Eye (tissue), 1 donor: ENCODE measurements around the gene KIRREL3.

ENCODE experiments used
- DNase-seq: peaks from one replicate; pipeline ENCODE4 v3.0.0-alpha.2; 2015

Gene KIRREL3

GRCh38 chr11:126457817-126458216, 542.8 kb downstream of the KIRREL3 start:
- DNase-seq, result no peak

DNA sequence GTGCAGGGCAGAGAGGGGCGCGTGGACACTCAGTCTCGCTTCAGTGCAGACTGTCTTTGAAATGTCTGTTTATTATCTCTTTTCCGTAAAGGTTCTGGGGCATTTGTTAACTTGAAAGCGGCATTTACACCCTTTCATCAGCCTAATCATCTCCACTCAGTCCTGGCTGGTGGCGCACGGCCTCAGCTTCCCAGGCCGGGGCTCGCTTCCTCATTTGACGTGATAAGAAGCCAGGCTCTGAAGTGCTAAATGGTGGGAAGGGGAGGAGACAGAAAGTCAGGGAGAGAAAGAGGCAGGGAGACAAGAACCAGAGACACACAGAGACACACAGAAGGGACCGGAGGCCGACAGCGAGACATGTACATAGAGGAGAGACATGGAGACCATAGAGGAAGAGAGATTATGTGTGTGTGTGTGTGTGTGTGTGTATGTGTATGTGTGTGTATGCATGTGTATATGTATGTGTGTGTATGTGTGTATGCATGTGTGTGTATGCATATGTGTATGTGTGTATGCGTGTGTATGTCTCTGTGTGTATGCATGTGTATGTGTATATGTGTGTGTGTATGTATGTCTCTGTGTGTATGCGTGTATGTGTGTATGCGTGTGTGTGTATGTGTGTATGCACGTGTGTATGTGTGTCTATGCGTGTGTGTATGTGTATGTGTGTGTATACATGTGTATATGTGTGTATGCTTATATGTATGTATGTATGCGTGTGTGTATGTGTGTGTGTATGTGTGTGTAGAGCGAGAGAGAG, 543.6 kb downstream of the KIRREL3 start:
- no peak for DNase-seq

- DNase-seq, result no peak
Measured at GRCh38 chr11:126456089-126456488, 544.5 kb downstream of the KIRREL3 start.

GRCh38 chr11:126452241-126453101, 548.1 kb downstream of the KIRREL3 start:
- DNase-seq, result peak; percentile 63

GRCh38 chr11:126451211-126451802, 549.3 kb downstream of the KIRREL3 start:
- DNase-seq, result no peak

- DNase-seq, result no peak
Measured at GRCh38 chr11:126450806-126451205, 549.8 kb downstream of the KIRREL3 start.

- no peak for DNase-seq
Measured at GRCh38 chr11:126450198-126450597, 550.4 kb downstream of the KIRREL3 start.

DNA sequence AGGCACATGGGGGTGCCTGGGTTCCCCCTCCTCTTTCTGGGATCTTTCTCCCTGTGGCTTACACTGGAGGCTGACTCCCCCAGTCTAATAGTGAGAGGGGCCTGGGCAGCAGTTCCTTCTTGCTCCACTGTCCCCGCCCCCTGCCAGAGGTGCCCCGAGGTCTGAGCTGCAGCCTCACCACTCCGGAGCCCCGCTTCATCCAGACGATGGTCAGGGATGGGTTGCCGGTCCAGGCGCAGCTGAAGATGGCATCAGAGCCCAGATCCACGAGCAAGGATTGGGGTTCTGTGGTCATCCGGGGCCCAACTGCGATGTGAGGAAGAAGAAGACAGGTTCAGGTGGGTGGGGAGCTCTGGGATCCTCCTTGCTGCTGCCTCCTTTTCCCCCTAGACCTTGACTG, 554.0 kb downstream of the KIRREL3 start:
- no peak for DNase-seq

GRCh38 chr11:126444072-126444471, 556.5 kb downstream of the KIRREL3 start:
- no peak for DNase-seq

DNA sequence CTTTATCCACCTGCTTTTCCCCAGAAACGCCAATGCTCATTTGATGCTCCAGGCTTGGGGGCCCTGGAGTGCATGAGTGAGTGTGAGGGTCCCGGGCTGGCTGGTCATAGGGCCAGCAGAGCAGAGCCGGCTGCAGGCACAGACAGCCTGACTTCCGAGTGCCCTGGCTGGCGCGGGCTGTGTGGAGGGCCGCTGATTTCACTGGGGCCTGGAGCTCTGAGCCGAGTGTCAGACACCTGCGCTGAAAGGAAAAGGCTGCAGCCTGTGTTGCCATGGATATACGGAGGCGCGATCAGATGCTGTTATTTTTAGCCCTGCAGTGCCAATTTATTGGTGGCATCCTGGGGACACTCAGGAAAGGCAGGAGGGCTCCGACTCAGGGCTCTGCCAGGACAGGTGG, 557.5 kb downstream of the KIRREL3 start:
- DNase-seq, result peak; percentile 64

- DNase-seq, result peak; percentile 95
Measured at GRCh38 chr11:126440792-126441514, 559.6 kb downstream of the KIRREL3 start.

GRCh38 chr11:126440276-126440675, 560.3 kb downstream of the KIRREL3 start:
- no peak for DNase-seq

DNA sequence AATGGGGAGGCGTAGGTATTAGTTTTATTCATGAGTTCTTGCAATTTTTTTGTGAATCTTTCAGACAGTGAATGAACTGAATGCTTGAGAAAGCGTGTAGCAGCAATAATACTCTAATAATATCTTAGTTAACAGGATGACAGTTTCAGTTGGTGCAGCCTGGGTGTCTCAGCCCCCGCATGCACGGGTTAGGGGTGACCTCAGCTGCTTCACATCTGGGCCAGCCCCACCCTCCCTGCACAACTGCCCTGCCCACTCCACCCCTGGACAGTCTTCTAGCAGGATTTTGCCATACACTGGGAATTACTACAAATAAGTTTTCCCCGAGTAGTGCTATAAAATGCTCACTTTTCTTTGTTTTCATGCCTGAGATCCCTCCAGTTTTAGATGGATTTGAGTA, 561.9 kb downstream of the KIRREL3 start:
- DNase-seq, result no peak

DNA sequence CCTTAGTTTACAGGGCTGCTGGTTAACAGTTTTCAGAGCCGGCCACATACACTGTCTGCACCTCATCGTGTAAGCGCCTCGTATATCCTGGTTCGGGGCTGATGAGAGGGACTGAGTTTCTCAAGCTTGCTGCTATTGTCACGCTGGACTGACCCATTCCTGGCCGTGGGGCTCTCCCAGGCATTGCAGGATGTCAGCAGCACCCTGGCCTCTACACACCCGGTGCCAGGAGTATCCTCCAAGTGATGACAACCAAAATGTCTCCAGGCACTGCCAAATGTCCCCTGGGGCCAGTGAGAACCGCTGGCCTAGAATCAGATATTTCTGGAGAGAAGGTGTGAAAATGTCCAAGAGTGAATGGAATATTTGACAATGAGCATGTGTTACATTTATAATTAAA, 562.3 kb downstream of the KIRREL3 start:
- DNase-seq, result no peak

GRCh38 chr11:126437731-126438130, 562.8 kb downstream of the KIRREL3 start:
- DNase-seq, result no peak

DNA sequence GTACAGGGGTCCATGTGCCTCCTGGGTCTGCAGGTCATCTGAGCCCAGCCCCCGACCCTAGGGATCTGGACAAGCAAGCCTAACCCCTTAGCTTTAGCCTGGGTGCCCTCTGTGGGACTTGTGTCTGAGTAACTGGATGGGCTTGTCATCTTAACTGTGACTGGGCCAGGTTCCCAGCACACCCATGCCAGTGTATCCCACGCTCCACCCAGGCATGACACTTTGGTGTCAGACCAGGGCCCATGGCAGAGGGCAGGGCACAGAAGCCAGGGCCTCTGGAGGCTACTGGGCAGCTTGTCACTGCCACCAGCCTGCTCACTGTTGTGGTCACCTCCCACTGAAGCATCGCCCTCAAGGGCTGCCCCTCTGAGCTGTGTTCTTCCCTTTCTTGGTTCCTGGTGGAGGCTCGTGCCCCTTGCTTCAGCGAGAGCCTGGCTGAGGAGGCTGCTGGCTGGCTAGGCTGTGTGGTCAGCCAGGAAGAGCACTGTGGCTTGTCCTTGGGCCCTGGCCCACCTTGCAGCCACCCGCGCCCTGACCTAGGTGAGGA, 564.3 kb downstream of the KIRREL3 start:
- DNase-seq, result no peak

DNA sequence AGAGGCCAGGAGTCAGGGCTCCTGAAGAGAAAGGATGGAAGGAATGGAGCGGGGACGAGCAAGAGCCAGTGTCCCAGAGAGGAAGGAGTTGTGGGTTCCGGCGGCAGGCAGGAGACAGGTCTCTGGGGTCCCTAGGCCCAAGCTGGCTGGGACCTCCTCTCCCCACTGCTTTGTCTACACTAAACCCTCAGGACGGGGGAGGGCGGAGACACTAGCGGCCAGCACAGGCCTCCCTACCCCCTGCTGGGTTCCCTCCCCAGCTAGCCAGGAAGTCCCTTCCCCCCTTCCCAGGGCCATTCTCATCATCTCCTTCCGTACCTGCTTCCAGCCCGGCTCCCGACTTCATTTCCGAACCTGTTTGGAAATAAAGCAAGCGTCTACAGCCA, 565.6 kb downstream of the KIRREL3 start:
- DNase-seq, result no peak

DNA sequence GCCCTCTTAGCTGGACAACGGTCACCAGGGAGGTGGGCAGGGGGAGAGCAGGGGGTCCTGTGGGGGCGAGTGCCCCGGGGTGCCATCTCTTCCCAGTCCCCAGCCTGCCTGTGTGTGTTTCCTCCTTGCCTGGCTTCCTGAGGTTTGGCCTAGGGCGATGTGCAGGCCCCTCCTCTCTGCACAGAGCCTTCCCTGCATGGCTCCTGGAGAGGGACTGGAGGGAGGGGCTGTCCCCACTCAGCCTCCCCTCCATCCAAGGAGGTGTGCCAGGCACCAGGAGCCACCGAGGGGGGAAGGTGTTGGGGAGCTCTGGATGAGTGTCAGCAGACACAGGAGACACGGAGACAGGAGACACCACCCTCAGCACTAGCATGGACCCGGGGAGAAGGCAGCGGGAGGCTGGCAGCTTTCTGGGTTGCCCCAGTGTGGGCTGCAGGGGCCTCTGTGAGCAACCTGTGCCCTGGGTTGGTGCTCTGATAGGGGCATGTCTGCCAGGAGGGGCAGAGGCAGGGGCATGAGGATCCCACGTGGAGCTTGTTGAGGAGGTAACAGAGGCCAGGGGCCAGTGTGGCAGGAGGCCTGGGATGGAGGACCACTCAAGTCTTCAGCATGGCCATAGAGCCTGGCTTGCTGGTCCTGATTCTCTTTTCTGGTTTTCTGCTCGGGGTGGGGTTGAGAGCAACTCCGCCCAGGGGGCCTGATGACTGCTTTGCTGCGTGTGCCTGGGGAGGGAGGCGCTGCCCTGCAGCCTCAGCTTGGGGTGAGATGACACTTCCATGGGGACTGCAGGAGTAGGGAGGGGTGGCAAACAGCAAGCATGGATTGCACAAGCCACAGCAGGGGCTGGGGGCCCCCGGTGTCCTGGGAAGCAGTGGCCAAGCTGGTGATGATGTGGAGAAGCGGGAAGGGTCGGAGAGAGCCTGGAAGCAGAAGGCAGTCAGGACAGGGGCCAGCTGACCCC, 566.3 kb downstream of the KIRREL3 start:
- DNase-seq, result no peak

GRCh38 chr11:126433244-126433846, 567.2 kb downstream of the KIRREL3 start:
- DNase-seq, result no peak

DNA sequence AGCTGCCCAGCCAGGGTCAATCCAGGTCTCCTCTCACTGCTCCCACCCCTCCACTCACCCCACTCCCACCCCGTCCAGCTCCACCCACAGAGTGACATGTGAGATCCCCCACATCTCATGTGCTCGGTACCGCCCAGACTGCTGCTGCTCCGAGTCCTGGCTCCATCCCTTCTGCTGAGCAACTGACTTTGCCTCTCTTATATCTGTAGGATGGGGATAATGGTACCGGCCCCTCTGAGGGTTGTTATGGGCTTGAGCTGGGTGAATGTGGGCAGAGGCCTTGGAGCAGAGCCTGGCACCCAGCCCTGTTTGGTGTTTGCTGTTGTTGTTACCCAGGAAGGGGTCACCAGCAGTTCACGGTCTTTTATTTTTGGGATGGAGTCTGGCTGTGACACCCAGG, 568.0 kb downstream of the KIRREL3 start:
- no peak for DNase-seq

DNA sequence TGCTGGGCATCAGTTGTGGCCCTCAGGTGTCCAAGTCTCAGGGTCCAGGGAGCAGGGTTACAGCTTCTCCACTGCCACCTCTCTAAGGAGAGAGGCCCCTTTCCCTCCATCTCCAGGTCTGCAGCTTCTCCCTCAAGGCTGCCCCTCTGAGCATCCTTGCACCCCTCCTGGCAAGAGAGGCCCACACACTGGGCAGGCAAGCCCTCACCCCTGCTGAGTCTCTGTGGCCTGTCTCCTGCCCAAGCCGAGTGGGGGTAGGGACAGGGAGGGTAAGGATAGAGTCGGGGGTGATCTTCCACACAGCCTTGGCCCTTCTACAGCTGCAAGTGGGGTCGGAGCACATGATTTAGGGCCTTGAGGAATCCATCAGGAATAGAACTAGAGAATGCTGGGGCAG, 568.5 kb downstream of the KIRREL3 start:
- DNase-seq, result no peak
